A549 (cell line): ENCODE results near the gene E2F1. TPM values are rescaled to one million over a fixed set of nuclear protein-coding genes. Genes with fewer than 3 reads are reported as not detected.

Source experiments
- ATAC-seq, 2 experiments: fragments of 200-7000 bp in 1 of 2; fragments of >200 bp in 1 of 2; cut with Nextera tagmentation in 1 of 2; cut with Tn5 transposase in 1 of 2; 3 replicates each; pipeline versions ENCODE4 v1.8.0 to v1.9.1; 2018 to 2020; ENCODE audit warnings: mild to moderate bottlenecking in 1 of 2, moderate library complexity in 1 of 2
- CTCF ChIA-PET: fragments of 300-600 bp; sonication (Branson Sonifier 250); formaldehyde crosslinking; extraction: SDS; loops from one replicate; lab custom pipeline; 2021; ENCODE audit warnings: antibody characterized with exemption, inconsistent platforms; lab: Yijun Ruan, JAX
- POLR2A ChIA-PET: fragments of 350-600 bp; formaldehyde crosslinking; extraction: SDS; loops from one replicate; lab custom pipeline; 2021; ENCODE audit warnings: antibody characterized with exemption, inconsistent platforms; lab: Yijun Ruan, JAX
- DNase-seq, 2 experiments: peaks; one replicate each; pipeline versions ENCODE4 v3.0.0 to v3.0.0-alpha.2; 2011 to 2016; ENCODE audit warnings: low read depth in 1 of 2, low spot score in 1 of 2
- FAIRE-seq: peaks from 2 replicates; lab custom pipeline; 2011; peaks lifted over from hg19 to GRCh38; lab: Jason Lieb, UNC
- H3K27ac ChIP-seq, 2 experiments: fragments of >200 bp; sonication (Bioruptor Twin); formaldehyde crosslinking; 3 replicates each; pipeline ENCODE4 v1.5.1; 2016 to 2017
- H3K4me1 ChIP-seq: fragments of >200 bp; sonication (Bioruptor Twin); formaldehyde crosslinking; 3 replicates; pipeline ENCODE4 v1.6.1; 2016
- H3K4me2 ChIP-seq: fragments of >200 bp; sonication (Bioruptor Twin); formaldehyde crosslinking; 3 replicates; pipeline ENCODE4 v1.6.1; 2016
- H3K4me3 ChIP-seq: fragments of >200 bp; sonication (Bioruptor Twin); formaldehyde crosslinking; 3 replicates; pipeline ENCODE4 v1.5.1; 2016
- H3K9me3 ChIP-seq: fragments of >200 bp; sonication (Bioruptor Twin); formaldehyde crosslinking; 3 replicates; pipeline ENCODE4 v1.6.1; 2016
- CBX2 ChIP-seq: fragments of 200-600 bp; sonication (generic); IDR thresholded peaks from 2 replicates; pipeline ENCODE4 v1.6.1; 2016; ENCODE audit warnings: low read depth, mild to moderate bottlenecking, borderline replicate concordance
- CTCF ChIP-seq: fragments of >200 bp; sonication (Bioruptor Twin); formaldehyde crosslinking; IDR thresholded peaks from 3 replicates; pipeline ENCODE4 v1.5.1; 2016
- EHF ChIP-seq: fragments of 250-450 bp; sonication (Bioruptor Pico); IDR thresholded peaks from 2 replicates; pipeline ENCODE4 v1.5.0; 2020; ENCODE audit warnings: mild to moderate bottlenecking
- EP300 ChIP-seq, 2 experiments: fragments of >200 bp; sonication (Bioruptor Twin); formaldehyde crosslinking; IDR thresholded peaks; 2 replicates in 1 of 2; 3 replicates in 1 of 2; pipeline ENCODE4 v1.6.1; 2016 to 2017
- FOSB ChIP-seq: fragments of 250-450 bp; sonication (Bioruptor Pico); IDR thresholded peaks from 2 replicates; pipeline ENCODE4 v1.5.0; 2020; ENCODE audit warnings: mild to moderate bottlenecking, moderate library complexity
- FOXS1 ChIP-seq: fragments of 250-450 bp; sonication (Bioruptor Pico); IDR thresholded peaks from 2 replicates; pipeline ENCODE4 v1.5.0; 2020; ENCODE audit warnings: mild to moderate bottlenecking, moderate library complexity
- GATA3 ChIP-seq: IDR thresholded peaks from 2 replicates; pipeline ENCODE4 v1.6.1; 2012; ENCODE audit warnings: borderline replicate concordance
- HOXB13 ChIP-seq: fragments of 250-450 bp; sonication (Bioruptor Pico); IDR thresholded peaks from 2 replicates; pipeline ENCODE4 v1.5.0; 2020; ENCODE audit warnings: low read depth, mild to moderate bottlenecking, moderate library complexity
- JUN ChIP-seq, 2 experiments: fragments of >200 bp; sonication (Bioruptor Twin); formaldehyde crosslinking; IDR thresholded peaks; 2 replicates in 1 of 2; 3 replicates in 1 of 2; pipeline ENCODE4 v1.6.1; 2016 to 2017
- JUNB ChIP-seq: fragments of >200 bp; sonication (Bioruptor Twin); formaldehyde crosslinking; IDR thresholded peaks from 2 replicates; pipeline ENCODE4 v1.6.1; 2016
- KDM1A ChIP-seq: fragments of 200-600 bp; sonication (generic); IDR thresholded peaks from 2 replicates; pipeline ENCODE4 v1.6.1; 2016; ENCODE audit warnings: low read depth, mild to moderate bottlenecking
- MAFK ChIP-seq: fragments of 450-650 bp; IDR thresholded peaks from 2 replicates; pipeline ENCODE4 v1.6.1; 2014; ENCODE audit not compliant: partially characterized antibody
- MAZ ChIP-seq: fragments of 150-350 bp; IDR thresholded peaks from 2 replicates; pipeline ENCODE4 v1.6.1; 2014; ENCODE audit warnings: antibody characterized with exemption, low read depth, low read length, borderline replicate concordance
- MYC ChIP-seq: IDR thresholded peaks from 2 replicates; pipeline ENCODE4 v1.6.1; 2012; ENCODE audit warnings: mild to moderate bottlenecking, inconsistent platforms, low read length, improper control_type of control experiment, borderline replicate concordance
- PBX3 ChIP-seq: IDR thresholded peaks from 2 replicates; pipeline ENCODE4 v1.6.1; 2012
- POLR2AphosphoS2 ChIP-seq: conservative IDR thresholded peaks from 2 replicates; pipeline ENCODE4 v1.6.1; 2012; ENCODE audit warnings: low read length, improper control_type of control experiment, inconsistent platforms
- RARB ChIP-seq: fragments of 250-450 bp; sonication (Bioruptor Pico); IDR thresholded peaks from 2 replicates; pipeline ENCODE4 v1.8.0; 2021; ENCODE audit warnings: mild to moderate bottlenecking, moderate library complexity
- RFX5 ChIP-seq: fragments of 450-650 bp; IDR thresholded peaks from 2 replicates; pipeline ENCODE4 v1.7.1; 2014; ENCODE audit warnings: antibody characterized with exemption, mild to moderate bottlenecking, moderate library complexity
- SMC3 ChIP-seq: fragments of >200 bp; sonication (Bioruptor Twin); formaldehyde crosslinking; IDR thresholded peaks from 3 replicates; pipeline ENCODE4 v1.6.1; 2018; ENCODE audit warnings: inconsistent platforms
- SREBF2 ChIP-seq: fragments of 450-650 bp; IDR thresholded peaks from 2 replicates; pipeline ENCODE4 v1.6.1; 2014; ENCODE audit warnings: mild to moderate bottlenecking, moderate library complexity
- TFCP2L1 ChIP-seq: fragments of 250-450 bp; sonication (Bioruptor Pico); IDR thresholded peaks from 2 replicates; pipeline ENCODE4 v1.5.0; 2021; ENCODE audit warnings: mild to moderate bottlenecking
- TP53 ChIP-seq: fragments of 250-450 bp; sonication (Bioruptor Pico); IDR thresholded peaks from 2 replicates; pipeline ENCODE4 v1.5.0; 2021; ENCODE audit warnings: mild to moderate bottlenecking, moderate library complexity
- ZC3H11A ChIP-seq: fragments of 450-650 bp; IDR thresholded peaks from 2 replicates; pipeline ENCODE4 v1.6.1; 2014; ENCODE audit warnings: antibody characterized with exemption, mild to moderate bottlenecking
- ZFP36 ChIP-seq: fragments of 450-650 bp; IDR thresholded peaks from 2 replicates; pipeline ENCODE4 v1.6.1; 2014; ENCODE audit warnings: borderline replicate concordance; ENCODE audit not compliant: partially characterized antibody
- ZNF302 ChIP-seq: fragments of 250-450 bp; sonication (Bioruptor Pico); IDR thresholded peaks from 2 replicates; pipeline ENCODE4 v1.9.0; 2021; ENCODE audit warnings: inconsistent platforms, mild to moderate bottlenecking, moderate library complexity
- ZSCAN20 ChIP-seq: fragments of 250-450 bp; sonication (Bioruptor Pico); IDR thresholded peaks from 2 replicates; pipeline ENCODE4 v1.8.0; 2022; ENCODE audit warnings: mild to moderate bottlenecking, moderate library complexity
- WGBS: methylation state at CpG from one replicate; pipeline ENCODE4 v1.1.6; 2017; ENCODE audit errors: missing lambda C conversion rate; 5-methylcytosine and 5-hydroxymethylcytosine counted together
- polyA plus RNA-seq, 4 experiments: library from polyadenylated mRNA; depleted of rRNA in 3 of 4; stranded (reverse); fragments of >200 nt; fragmentation: RNase III in 1 of 4; extraction: RNeasy Plus Mini Kit Qiagen cat#74134 plus additional on column Dnase treatment in 1 of 4; gene quantifications; 2 replicates in 3 of 4; 3 replicates in 1 of 4; pipeline ENCODE4 v1.2.3, GENCODE V29; 2011 to 2017
- TF ChIP-seq, protein P1 (sequence below): fragments of 250-450 bp; sonication (Bioruptor Pico); IDR thresholded peaks from 2 replicates; pipeline ENCODE4 v1.5.0; 2020; ENCODE audit warnings: low read depth, mild to moderate bottlenecking, moderate library complexity
- TF ChIP-seq, protein P2 (sequence below): fragments of 250-450 bp; sonication (Bioruptor Pico); IDR thresholded peaks from 2 replicates; pipeline ENCODE4 v1.5.0; 2021; ENCODE audit warnings: mild to moderate bottlenecking, moderate library complexity, borderline replicate concordance

Gene E2F1
- polyA plus RNA-seq, 2 of the 4 experiments (the other 2 are of a cell fraction): 17.9 to 35.8 TPM

DNA sequence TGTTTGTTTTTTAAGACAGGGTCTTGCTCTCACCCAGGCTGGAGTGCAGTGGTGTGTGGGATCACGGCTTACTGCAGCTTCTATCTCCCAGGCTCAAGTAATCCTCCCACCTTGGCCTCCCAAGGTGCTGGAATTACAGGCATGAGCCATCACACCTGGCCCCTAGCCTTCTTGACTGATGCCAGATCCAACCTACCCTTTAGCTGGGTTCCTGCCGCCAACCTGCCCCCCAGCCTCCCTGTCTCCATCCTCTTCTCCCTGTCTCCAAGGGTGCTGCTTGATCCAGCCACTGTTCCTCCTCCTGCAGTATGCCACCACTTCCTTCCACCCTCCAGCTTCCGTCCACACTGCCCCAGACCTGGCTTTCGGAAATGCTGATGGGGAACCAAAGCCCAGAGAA, 27.3 kb downstream of the E2F1 start:
- H3K27ac ChIP-seq: no peak overlapping the region
- FAIRE-seq (no peak), DNase-seq (no peak), ATAC-seq (no peak)
- 99% methylated on average over 4 of the region's 4 CpGs for WGBS
- H3K4me2 ChIP-seq: no peak overlapping the region
- no peaks in the 10 kb centered on the region for H3K9me3 ChIP-seq
- no peak overlapping the region for H3K4me3 ChIP-seq
- peaks cover 6% of the 10 kb centered on the region for H3K4me1 ChIP-seq
- TF ChIP-seq JUNB: no peak
- TF ChIP-seq CBX2: no peak
- TF ChIP-seq ZC3H11A: no peak
- TF ChIP-seq ZFP36: no peak
- TF ChIP-seq MAFK: no peak
- TF ChIP-seq POLR2AphosphoS2: no peak
- TF ChIP-seq KDM1A: no peak
- TF ChIP-seq CTCF: no peak
- no peak for TF ChIP-seq TP53
- no peak for TF ChIP-seq GATA3
- no peak for TF ChIP-seq FOXS1 (CRISPR knock-in tag)
- TF ChIP-seq SMC3: no peak
- TF ChIP-seq FOSB (CRISPR knock-in tag): no peak
- TF ChIP-seq ZNF302 (CRISPR knock-in tag): no peak
- no peak for TF ChIP-seq EHF
- TF ChIP-seq RFX5: no peak
- ChIA-PET POLR2A (no interaction called here), CTCF (interaction anchor here (1.2 to 1.7 kb wide), 2 partner anchors 17 to 201 kb away, joined by 4 to 5 read pairs; no protein-coding TSS in a partner anchor)

GRCh38 chr20:33658510-33658909, 27.7 kb downstream of the E2F1 start:
- no peak for FAIRE-seq
- Histone ChIP-seq H3K4me2 (no peak overlapping the region), H3K9me3 (no peaks in the 10 kb centered on the region), H3K4me3 (no peak overlapping the region), H3K4me1 (peaks cover 8% of the 10 kb centered on the region; the same call in 2 of the 3 replicates), H3K27ac (no peak overlapping the region)
- POLR2A ChIA-PET: no interaction called here
- ATAC-seq: no peak
- DNase-seq: no peak
- TF ChIP-seq SREBF2: no peak
- TF ChIP-seq, protein P1, sequence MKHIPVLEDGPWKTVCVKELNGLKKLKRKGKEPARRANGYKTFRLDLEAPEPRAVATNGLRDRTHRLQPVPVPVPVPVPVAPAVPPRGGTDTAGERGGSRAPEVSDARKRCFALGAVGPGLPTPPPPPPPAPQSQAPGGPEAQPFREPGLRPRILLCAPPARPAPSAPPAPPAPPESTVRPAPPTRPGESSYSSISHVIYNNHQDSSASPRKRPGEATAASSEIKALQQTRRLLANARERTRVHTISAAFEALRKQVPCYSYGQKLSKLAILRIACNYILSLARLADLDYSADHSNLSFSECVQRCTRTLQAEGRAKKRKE: no peak
- no peak for TF ChIP-seq EHF
- CTCF ChIA-PET: interaction anchor here (1.2 to 1.7 kb wide), 2 partner anchors 16 to 201 kb away, joined by 4 to 5 read pairs; no protein-coding TSS in a partner anchor
- 100% methylated on average over 1 of the region's 8 CpGs for WGBS

- POLR2A ChIA-PET: no interaction called here
- 90% methylated on average over 11 of the region's 12 CpGs for WGBS
- TF ChIP-seq EP300 (IDR thresholded peaks at IDR 0.05) (no peak), FOSB (CRISPR knock-in tag) (no peak), JUN (IDR thresholded peaks at IDR 0.05) (no peak), HOXB13 (no peak), POLR2AphosphoS2 (no peak), RARB (CRISPR knock-in tag) (no peak), ZNF302 (CRISPR knock-in tag) (no peak), ZSCAN20 (CRISPR knock-in tag) (no peak), PBX3 (no peak), RFX5 (no peak), JUNB (no peak), FOXS1 (CRISPR knock-in tag) (no peak), MAZ (no peak), ZC3H11A (no peak), TFCP2L1 (CRISPR knock-in tag) (no peak), MYC (no peak)
- TF ChIP-seq, protein P2, sequence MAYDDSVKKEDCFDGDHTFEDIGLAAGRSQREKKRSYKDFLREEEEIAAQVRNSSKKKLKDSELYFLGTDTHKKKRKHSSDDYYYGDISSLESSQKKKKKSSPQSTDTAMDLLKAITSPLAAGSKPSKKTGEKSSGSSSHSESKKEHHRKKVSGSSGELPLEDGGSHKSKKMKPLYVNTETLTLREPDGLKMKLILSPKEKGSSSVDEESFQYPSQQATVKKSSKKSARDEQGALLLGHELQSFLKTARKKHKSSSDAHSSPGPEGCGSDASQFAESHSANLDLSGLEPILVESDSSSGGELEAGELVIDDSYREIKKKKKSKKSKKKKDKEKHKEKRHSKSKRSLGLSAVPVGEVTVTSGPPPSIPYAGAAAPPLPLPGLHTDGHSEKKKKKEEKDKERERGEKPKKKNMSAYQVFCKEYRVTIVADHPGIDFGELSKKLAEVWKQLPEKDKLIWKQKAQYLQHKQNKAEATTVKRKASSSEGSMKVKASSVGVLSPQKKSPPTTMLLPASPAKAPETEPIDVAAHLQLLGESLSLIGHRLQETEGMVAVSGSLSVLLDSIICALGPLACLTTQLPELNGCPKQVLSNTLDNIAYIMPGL (CRISPR knock-in tag): no peak
Measured at GRCh38 chr20:33657704-33658095, 28.5 kb downstream of the E2F1 start.

More at GRCh38 chr20:33657704-33658095, 28.5 kb downstream of the E2F1 start:
- CTCF ChIA-PET: interaction anchor here (0.9 to 2.5 kb wide), 3 partner anchors 10 to 160 kb away, joined by 4 to 9 read pairs (median 4); no protein-coding TSS in a partner anchor
- FAIRE-seq (no peak), DNase-seq (no peak), ATAC-seq (no peak)
- Histone ChIP-seq H3K4me2 (no peak overlapping the region), H3K4me1 (peaks cover 7% of the 10 kb centered on the region; the same call in 2 of the 3 replicates), H3K9me3 (no peaks in the 10 kb centered on the region), H3K4me3 (no peak overlapping the region), H3K27ac (no peak overlapping the region)
